Measurements from ENCODE around the gene MVD. TPM values are rescaled to one million over a fixed set of nuclear protein-coding genes. Genes with fewer than 3 reads are reported as not detected.

Gene MVD
- total and polyA plus RNA-seq, 10 of the 15 experiments (the other 5 are each of a cell fraction or from before 2014, with no cell fraction given) = 5.0 to 147 (median 65.0) TPM

DNA sequence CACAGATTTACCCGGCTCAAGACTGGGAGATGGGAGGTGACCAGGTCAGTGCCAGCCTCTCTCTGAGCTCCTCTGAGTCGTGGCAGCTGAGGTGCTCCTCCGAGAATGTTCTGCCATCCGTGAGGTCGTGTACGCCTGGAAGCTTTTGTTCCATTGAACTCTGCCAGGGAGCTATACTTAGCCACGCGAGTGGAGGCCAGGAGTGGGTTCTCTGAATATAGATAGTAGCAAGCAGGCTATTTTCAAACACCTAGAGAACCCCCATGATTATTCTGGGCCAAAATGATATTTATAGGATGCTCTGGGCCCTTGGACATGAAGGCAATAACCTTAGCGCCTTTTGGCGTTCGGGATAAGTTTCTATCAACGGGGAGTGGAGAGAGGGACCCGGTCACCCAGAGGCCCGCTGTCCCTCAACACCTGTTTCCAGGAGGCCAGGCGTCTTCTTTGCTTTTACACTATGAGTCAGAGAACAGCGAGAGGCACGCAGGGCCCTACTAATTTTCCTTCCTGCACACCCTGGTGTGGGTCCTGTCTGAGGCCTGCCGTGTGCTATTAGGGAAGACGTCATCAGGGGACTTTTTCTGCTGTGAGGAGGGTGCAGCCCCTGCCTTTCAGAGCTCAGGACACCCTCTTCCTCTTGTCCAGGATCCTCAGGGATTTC lies 11.0 kb upstream of the MVD start (continued):
- TF ChIP-seq, protein P1, sequence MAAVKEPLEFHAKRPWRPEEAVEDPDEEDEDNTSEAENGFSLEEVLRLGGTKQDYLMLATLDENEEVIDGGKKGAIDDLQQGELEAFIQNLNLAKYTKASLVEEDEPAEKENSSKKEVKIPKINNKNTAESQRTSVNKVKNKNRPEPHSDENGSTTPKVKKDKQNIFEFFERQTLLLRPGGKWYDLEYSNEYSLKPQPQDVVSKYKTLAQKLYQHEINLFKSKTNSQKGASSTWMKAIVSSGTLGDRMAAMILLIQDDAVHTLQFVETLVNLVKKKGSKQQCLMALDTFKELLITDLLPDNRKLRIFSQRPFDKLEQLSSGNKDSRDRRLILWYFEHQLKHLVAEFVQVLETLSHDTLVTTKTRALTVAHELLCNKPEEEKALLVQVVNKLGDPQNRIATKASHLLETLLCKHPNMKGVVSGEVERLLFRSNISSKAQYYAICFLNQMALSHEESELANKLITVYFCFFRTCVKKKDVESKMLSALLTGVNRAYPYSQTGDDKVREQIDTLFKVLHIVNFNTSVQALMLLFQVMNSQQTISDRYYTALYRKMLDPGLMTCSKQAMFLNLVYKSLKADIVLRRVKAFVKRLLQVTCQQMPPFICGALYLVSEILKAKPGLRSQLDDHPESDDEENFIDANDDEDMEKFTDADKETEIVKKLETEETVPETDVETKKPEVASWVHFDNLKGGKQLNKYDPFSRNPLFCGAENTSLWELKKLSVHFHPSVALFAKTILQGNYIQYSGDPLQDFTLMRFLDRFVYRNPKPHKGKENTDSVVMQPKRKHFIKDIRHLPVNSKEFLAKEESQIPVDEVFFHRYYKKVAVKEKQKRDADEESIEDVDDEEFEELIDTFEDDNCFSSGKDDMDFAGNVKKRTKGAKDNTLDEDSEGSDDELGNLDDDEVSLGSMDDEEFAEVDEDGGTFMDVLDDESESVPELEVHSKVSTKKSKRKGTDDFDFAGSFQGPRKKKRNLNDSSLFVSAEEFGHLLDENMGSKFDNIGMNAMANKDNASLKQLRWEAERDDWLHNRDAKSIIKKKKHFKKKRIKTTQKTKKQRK (IDR thresholded peaks at IDR 0.05; ENCODE audit: low read depth, low read length) = no peak
- no peak for TF ChIP-seq SIN3A (IDR thresholded peaks at IDR 0.05; ENCODE audit: low read depth, low read length)
- TF ChIP-seq RBBP5 (conservative IDR thresholded peaks at IDR 0.05) = no peak
- TF ChIP-seq KAT2A (conservative IDR thresholded peaks at IDR 0.05; ENCODE audit: control insufficient read depth, low read depth, low read length) = no peak
- TF ChIP-seq, protein P2, sequence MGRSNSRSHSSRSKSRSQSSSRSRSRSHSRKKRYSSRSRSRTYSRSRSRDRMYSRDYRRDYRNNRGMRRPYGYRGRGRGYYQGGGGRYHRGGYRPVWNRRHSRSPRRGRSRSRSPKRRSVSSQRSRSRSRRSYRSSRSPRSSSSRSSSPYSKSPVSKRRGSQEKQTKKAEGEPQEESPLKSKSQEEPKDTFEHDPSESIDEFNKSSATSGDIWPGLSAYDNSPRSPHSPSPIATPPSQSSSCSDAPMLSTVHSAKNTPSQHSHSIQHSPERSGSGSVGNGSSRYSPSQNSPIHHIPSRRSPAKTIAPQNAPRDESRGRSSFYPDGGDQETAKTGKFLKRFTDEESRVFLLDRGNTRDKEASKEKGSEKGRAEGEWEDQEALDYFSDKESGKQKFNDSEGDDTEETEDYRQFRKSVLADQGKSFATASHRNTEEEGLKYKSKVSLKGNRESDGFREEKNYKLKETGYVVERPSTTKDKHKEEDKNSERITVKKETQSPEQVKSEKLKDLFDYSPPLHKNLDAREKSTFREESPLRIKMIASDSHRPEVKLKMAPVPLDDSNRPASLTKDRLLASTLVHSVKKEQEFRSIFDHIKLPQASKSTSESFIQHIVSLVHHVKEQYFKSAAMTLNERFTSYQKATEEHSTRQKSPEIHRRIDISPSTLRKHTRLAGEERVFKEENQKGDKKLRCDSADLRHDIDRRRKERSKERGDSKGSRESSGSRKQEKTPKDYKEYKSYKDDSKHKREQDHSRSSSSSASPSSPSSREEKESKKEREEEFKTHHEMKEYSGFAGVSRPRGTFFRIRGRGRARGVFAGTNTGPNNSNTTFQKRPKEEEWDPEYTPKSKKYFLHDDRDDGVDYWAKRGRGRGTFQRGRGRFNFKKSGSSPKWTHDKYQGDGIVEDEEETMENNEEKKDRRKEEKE (IDR thresholded peaks at IDR 0.05) = no peak
- TF ChIP-seq JUNB (IDR thresholded peaks at IDR 0.05) = peak; percentile 70
- TF ChIP-seq EGR1 (IDR thresholded peaks at IDR 0.05; ENCODE audit: borderline replicate concordance in 1 of 2, low read depth in 2 of 2, low read length in 2 of 2) = no peak
- TF ChIP-seq ZZZ3 (IDR thresholded peaks at IDR 0.05; ENCODE audit: control insufficient read depth, insufficient read length, low read depth) = no peak
- TF ChIP-seq CBX3 (IDR thresholded peaks at IDR 0.05; ENCODE audit: borderline replicate concordance, low read depth) = no peak
- no peak for TF ChIP-seq LARP7 (IDR thresholded peaks at IDR 0.05)
- no peak for TF ChIP-seq GABPA (IDR thresholded peaks at IDR 0.05; ENCODE audit: low read depth)
- TF ChIP-seq SUPT20H (IDR thresholded peaks at IDR 0.05; ENCODE audit: borderline replicate concordance, control insufficient read depth, low read depth, low read length) = no peak
- TF ChIP-seq STAT3 (IDR thresholded peaks at IDR 0.05; ENCODE audit: low read depth, low read length) = no peak
- 0 out of 4 replicates have a peak, but pooled peaks of 1 of the 2 experiments have one; percentile 18 for TF ChIP-seq BHLHE40 (IDR thresholded peaks at IDR 0.05; ENCODE audit: borderline replicate concordance in 1 of 2, low read depth in 2 of 2, low read length in 1 of 2)
- peak; percentile 62; the same call in 1 of the 2 replicates for TF ChIP-seq EED (IDR thresholded peaks at IDR 0.05; ENCODE audit: low read depth)
- TF ChIP-seq, protein P3, sequence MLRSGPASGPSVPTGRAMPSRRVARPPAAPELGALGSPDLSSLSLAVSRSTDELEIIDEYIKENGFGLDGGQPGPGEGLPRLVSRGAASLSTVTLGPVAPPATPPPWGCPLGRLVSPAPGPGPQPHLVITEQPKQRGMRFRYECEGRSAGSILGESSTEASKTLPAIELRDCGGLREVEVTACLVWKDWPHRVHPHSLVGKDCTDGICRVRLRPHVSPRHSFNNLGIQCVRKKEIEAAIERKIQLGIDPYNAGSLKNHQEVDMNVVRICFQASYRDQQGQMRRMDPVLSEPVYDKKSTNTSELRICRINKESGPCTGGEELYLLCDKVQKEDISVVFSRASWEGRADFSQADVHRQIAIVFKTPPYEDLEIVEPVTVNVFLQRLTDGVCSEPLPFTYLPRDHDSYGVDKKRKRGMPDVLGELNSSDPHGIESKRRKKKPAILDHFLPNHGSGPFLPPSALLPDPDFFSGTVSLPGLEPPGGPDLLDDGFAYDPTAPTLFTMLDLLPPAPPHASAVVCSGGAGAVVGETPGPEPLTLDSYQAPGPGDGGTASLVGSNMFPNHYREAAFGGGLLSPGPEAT (IDR thresholded peaks at IDR 0.05; ENCODE audit: low read depth) = no peak
- TF ChIP-seq RFX5 (IDR thresholded peaks at IDR 0.05; ENCODE audit: low read depth, low read length) = no peak
- no peak for TF ChIP-seq PAX8 (IDR thresholded peaks at IDR 0.05)
- no peak for TF ChIP-seq RELA (IDR thresholded peaks at IDR 0.05; ENCODE audit: borderline replicate concordance, partially characterized antibody)
- TF ChIP-seq, protein P4, sequence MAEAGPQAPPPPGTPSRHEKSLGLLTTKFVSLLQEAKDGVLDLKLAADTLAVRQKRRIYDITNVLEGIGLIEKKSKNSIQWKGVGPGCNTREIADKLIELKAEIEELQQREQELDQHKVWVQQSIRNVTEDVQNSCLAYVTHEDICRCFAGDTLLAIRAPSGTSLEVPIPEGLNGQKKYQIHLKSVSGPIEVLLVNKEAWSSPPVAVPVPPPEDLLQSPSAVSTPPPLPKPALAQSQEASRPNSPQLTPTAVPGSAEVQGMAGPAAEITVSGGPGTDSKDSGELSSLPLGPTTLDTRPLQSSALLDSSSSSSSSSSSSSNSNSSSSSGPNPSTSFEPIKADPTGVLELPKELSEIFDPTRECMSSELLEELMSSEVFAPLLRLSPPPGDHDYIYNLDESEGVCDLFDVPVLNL (IDR thresholded peaks at IDR 0.05; ENCODE audit: low read depth, low read length) = no peak
- TF ChIP-seq ATF7 (IDR thresholded peaks at IDR 0.05; ENCODE audit: low read depth) = peak; percentile 52; the same call in 1 of the 2 replicates
- no peak for TF ChIP-seq POLR2A (IDR thresholded peaks at IDR 0.05; ENCODE audit: low read depth, low read length)
- TF ChIP-seq RUNX3 (IDR thresholded peaks at IDR 0.05; ENCODE audit: low read length) = peak; percentile 24; the same call in 1 of the 2 replicates

All from GM12878 (cell line).